Gastrocnemius medialis (tissue), 4 donors: ENCODE results near the gene ARHGAP36.

Experiments used
- POLR2A ChIP-seq, 2 donors: fragments of 450-650 bp; IDR thresholded peaks; one replicate each; pipeline ENCODE4 v1.6.1; 2017; ENCODE audit warnings: antibody characterized with exemption in 2 of 2, mild to moderate bottlenecking in 2 of 2, moderate library complexity in 2 of 2
- TF ChIP-seq, protein P1 (sequence below), 5 experiments: fragments of 450-650 bp in 3 of 5; fragments of 200-600 bp in 2 of 5; sonication (generic) in 2 of 5; IDR thresholded peaks in 4 of 5; conservative IDR thresholded peaks in 1 of 5; 1 replicate in 4 of 5; 2 replicates in 1 of 5; pipeline ENCODE4 v1.5.1; 2016 to 2019; ENCODE audit warnings: antibody characterized with exemption in 5 of 5, mild to moderate bottlenecking in 3 of 5, moderate library complexity in 3 of 5

DNA sequence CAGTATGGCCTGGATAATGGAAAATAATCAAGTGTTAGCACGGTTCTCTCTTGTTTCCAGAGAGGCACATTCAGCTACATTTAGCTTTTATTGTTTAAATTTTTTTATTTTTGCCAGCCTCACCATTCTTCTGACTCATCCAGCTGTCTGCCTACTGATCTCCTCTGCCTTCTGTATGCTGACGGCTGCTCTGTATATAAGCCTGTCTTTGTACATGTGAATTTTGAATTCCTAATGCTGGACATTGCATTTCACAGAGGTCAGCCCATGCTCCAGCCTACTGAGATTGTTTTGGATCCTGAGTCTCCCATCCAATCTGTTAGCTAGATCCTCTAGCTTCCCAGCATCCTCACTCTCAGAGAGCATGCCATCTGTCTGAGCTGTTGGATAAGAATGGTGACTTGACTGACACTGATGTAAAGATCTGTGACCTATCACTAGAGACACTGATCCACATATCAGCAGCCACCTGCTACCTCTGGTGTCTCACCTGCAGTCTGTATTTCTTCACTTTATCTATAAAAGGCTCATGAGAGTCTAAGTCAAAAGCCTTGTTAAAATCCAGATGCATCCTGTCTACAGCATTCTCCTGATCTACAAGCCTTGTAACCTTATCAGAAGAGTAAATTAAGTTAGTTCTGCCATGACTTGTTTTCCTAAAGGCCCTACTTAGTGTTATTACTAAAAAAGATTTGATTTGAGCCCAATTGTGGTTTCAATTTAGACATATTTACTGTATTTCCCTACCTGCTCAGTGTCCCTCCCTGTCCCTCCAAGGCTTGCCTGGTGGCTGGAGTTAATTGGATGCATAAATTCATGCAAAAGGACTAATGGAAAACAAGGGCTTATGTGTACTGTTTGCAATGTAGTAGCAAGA lies 25.6 kb upstream of the ARHGAP36 start:
- TF ChIP-seq, protein P1, sequence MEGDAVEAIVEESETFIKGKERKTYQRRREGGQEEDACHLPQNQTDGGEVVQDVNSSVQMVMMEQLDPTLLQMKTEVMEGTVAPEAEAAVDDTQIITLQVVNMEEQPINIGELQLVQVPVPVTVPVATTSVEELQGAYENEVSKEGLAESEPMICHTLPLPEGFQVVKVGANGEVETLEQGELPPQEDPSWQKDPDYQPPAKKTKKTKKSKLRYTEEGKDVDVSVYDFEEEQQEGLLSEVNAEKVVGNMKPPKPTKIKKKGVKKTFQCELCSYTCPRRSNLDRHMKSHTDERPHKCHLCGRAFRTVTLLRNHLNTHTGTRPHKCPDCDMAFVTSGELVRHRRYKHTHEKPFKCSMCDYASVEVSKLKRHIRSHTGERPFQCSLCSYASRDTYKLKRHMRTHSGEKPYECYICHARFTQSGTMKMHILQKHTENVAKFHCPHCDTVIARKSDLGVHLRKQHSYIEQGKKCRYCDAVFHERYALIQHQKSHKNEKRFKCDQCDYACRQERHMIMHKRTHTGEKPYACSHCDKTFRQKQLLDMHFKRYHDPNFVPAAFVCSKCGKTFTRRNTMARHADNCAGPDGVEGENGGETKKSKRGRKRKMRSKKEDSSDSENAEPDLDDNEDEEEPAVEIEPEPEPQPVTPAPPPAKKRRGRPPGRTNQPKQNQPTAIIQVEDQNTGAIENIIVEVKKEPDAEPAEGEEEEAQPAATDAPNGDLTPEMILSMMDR (IDR thresholded peaks at IDR 0.05 in 4 of 5, conservative IDR thresholded peaks at IDR 0.05 in 1 of 5) = no peak
- no peak for TF ChIP-seq POLR2A (IDR thresholded peaks at IDR 0.05)
